Small intestine (tissue), 7 donors: Measurements from ENCODE around the gene UMODL1. TPM values are rescaled to one million over a fixed set of nuclear protein-coding genes. Genes with fewer than 3 reads are reported as not detected.

Experiments
- DNase-seq, 2 donors: peaks; one replicate each; pipeline versions ENCODE4 v3.0.0 to v3.0.0-alpha.2; 2013
- FAIRE-seq: peaks from 2 replicates; lab custom pipeline; 2012; peaks lifted over from hg19 to GRCh38; lab: Jason Lieb, UNC
- H3K27ac ChIP-seq, 3 donors: one replicate each; pipeline ENCODE4 v1.5.1; 2013; ENCODE audit warnings: low read length in 2 of 3, mild to moderate bottlenecking in 2 of 3, control low read depth in 1 of 3, inconsistent platforms in 1 of 3, low read depth in 1 of 3, moderate library complexity in 1 of 3
- H3K27me3 ChIP-seq, 3 donors: one replicate each; pipeline ENCODE4 v1.6.1; 2013; ENCODE audit warnings: low read length in 3 of 3, inconsistent platforms in 1 of 3; ENCODE audit not compliant: control insufficient read depth in 3 of 3, insufficient read depth in 3 of 3
- H3K36me3 ChIP-seq, 3 donors: one replicate each; pipeline ENCODE4 v1.6.1; 2013; ENCODE audit warnings: low read length in 3 of 3, inconsistent platforms in 1 of 3, low read depth in 1 of 3, mild to moderate bottlenecking in 1 of 3, moderate library complexity in 1 of 3; ENCODE audit not compliant: control insufficient read depth in 3 of 3, insufficient read depth in 2 of 3
- H3K4me1 ChIP-seq, 3 donors: one replicate each; pipeline ENCODE4 v1.6.1; 2013; ENCODE audit warnings: low read length in 2 of 3, inconsistent platforms in 1 of 3, low read depth in 1 of 3, mild to moderate bottlenecking in 1 of 3, moderate library complexity in 1 of 3; ENCODE audit not compliant: control insufficient read depth in 3 of 3, insufficient read depth in 2 of 3
- H3K4me3 ChIP-seq, 3 donors: one replicate each; pipeline ENCODE4 v1.5.1; 2013; ENCODE audit warnings: low read length in 3 of 3, control low read depth in 1 of 3, inconsistent platforms in 1 of 3, low read depth in 1 of 3, mild to moderate bottlenecking in 1 of 3, moderate library complexity in 1 of 3
- H3K9me3 ChIP-seq, 2 donors: one replicate each; pipeline ENCODE4 v1.6.1; 2013; ENCODE audit warnings: low read depth in 1 of 2, low read length in 1 of 2; ENCODE audit not compliant: control insufficient read depth in 2 of 2, insufficient read depth in 1 of 2
- WGBS, 3 donors: extraction: QIAGEN DNeasy Blood & Tissue Kit; methylation state at CpG; one replicate each; pipeline ENCODE4 v1.1.7; 2013; 5-methylcytosine and 5-hydroxymethylcytosine counted together
- polyA plus RNA-seq, 4 donors: library from polyadenylated mRNA; stranded (reverse) in 3 of 4; unstranded in 1 of 4; fragments of 200-250 nt in 3 of 4; fragments of 120-200 nt in 1 of 4; gene quantifications; one replicate each; pipeline versions ENCODE4 v1.2.1 to v1.2.3, GENCODE V29; 2013
- donor health status: healthy with polysubstance abuse.
- donor health status: control.
- donor health status: control.
- donor health status: Bipolar disorder and iron deficiency.
- donor health status: healthy.

Gene UMODL1
- polyA plus RNA-seq, 4 donors: 0.43 to 0.67 (median 0.44) TPM; not detected in 1

DNA sequence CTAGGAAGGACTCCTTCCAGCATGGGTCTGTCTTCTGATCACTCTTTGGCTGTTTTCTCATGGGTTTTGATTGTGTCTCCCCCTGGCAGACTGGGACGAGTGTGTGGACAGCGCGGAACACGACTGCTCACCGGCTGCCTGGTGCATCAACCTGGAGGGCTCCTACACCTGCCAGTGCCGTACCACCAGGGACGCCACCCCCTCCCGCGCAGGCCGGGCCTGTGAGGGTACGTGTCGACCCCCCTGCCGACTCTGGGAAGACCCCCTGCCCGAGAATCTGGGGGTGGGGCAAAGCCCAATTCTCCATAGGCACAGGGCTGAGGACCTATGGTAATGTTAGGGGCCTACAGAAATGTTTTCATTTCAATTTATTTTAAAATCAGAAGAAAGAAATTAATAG, 38.4 kb downstream of the UMODL1 start:
- no peak for DNase-seq
- FAIRE-seq: no peak
- Histone ChIP-seq H3K27ac (no peak overlapping the region), H3K4me1 (peaks cover 0 to 27% (median 0%) of the 10 kb centered on the region in 3 donors), H3K9me3 (peaks cover 0 to 5% of the 10 kb centered on the region in 2 donors), H3K27me3 (peaks cover 0 to 2% (median 0%) of the 10 kb centered on the region in 3 donors), H3K4me3 (no peak overlapping the region), H3K36me3 (no peaks in the 10 kb centered on the region)
- 85 to 92% (median 88%) methylated on average over 14 of the region's 14 CpGs for WGBS, 3 donors

DNA sequence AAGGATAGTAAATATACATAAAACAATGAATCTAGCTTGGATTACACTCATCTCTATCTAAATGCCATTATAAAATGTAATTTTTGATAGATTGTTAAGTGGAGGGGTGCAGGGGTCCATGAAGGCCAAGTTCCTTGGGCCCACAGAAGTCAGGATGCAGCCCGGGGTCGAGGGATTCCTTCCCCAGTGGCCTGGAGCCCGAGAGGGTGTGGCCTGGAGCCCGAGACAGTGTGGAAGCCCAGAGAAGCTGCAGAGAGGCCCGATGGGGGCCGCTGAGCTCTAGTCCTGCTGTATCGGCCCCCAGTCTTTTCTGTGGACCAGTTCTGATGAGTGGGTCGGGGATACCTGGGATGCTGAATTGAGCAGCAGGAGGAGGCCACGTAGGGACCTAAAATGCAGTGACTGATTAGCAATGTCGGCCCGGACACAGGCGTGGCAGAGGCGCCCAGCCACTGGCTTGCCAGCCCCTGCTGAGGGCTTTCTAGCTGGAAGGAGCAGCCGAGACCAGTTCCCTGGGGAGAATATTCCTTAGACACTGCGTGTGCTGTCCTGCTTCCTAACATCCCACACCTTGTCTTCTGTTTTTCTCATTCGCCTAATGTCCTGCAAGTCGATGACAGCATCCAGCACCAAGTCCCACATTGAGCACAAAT, 38.9 kb downstream of the UMODL1 start:
- no peak for FAIRE-seq
- WGBS, 3 donors: 63 to 76% (median 75%) methylated on average over 17 of the region's 17 CpGs

GRCh38 chr21:42110691-42111469, 39.8 kb downstream of the UMODL1 start:
- FAIRE-seq: no peak
- no peak overlapping the region for H3K27ac ChIP-seq
- H3K27me3 ChIP-seq: peaks cover 0 to 2% (median 0%) of the 10 kb centered on the region in 3 donors
- no peaks in the 10 kb centered on the region for H3K9me3 ChIP-seq
- H3K4me3 ChIP-seq: no peak overlapping the region
- H3K4me1 ChIP-seq: peaks cover 0 to 13% (median 0%) of the 10 kb centered on the region in 3 donors
- no peak for DNase-seq
- no peaks in the 10 kb centered on the region for H3K36me3 ChIP-seq
- WGBS, 3 donors: 84% methylated on average over 22 to 24 of the region's 24 CpGs

More for the DNA sequence above, 38.9 kb downstream of the UMODL1 start:
- Histone ChIP-seq H3K27ac (no peak overlapping the region), H3K27me3 (peaks cover 0 to 2% (median 0%) of the 10 kb centered on the region in 3 donors), H3K4me3 (no peak overlapping the region), H3K4me1 (peaks cover 0 to 22% (median 0%) of the 10 kb centered on the region in 3 donors), H3K9me3 (peaks cover 0 to 5% of the 10 kb centered on the region in 2 donors), H3K36me3 (no peaks in the 10 kb centered on the region)
- no peak for DNase-seq

DNA sequence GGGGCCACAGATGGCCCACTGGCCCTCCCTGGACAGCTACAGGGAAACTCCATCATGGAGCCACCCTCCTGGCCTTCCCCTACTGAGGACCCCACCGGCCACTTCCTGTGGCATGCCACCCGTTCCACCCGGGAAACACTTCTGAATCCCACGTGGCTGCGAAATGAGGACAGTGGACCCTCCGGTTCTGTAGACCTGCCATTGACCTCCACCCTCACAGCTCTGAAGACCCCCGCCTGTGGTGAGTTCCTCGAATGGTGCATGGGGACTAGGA, 40.3 kb downstream of the UMODL1 start:
- H3K27ac ChIP-seq: no peak overlapping the region
- no peak for DNase-seq
- 85 to 91% (median 88%) methylated on average over 8 of the region's 8 CpGs for WGBS, 3 donors
- no peak for FAIRE-seq
- H3K36me3 ChIP-seq: no peaks in the 10 kb centered on the region
- peaks cover 0 to 2% (median 0%) of the 10 kb centered on the region in 3 donors for H3K27me3 ChIP-seq
- peaks cover 0 to 10% (median 0%) of the 10 kb centered on the region in 3 donors for H3K4me1 ChIP-seq
- no peaks in the 10 kb centered on the region for H3K9me3 ChIP-seq
- no peak overlapping the region for H3K4me3 ChIP-seq

- no peak for FAIRE-seq
- H3K9me3 ChIP-seq: no peaks in the 10 kb centered on the region
- peaks cover 0 to 2% (median 0%) of the 10 kb centered on the region in 3 donors for H3K27me3 ChIP-seq
- no peak overlapping the region for H3K27ac ChIP-seq
- WGBS, 3 donors: 91 to 98% (median 93%) methylated on average over 10 of the region's 10 CpGs
- H3K4me1 ChIP-seq: peaks cover 0 to 10% (median 0%) of the 10 kb centered on the region in 3 donors
- H3K4me3 ChIP-seq: no peak overlapping the region
- DNase-seq: no peak
- no peaks in the 10 kb centered on the region for H3K36me3 ChIP-seq
These were observed 40.7 kb downstream of the UMODL1 start for GRCh38 chr21:42111811-42112210.

GRCh38 chr21:42112238-42112637, 41.1 kb downstream of the UMODL1 start:
- Histone ChIP-seq H3K9me3 (no peaks in the 10 kb centered on the region), H3K36me3 (no peaks in the 10 kb centered on the region), H3K4me3 (no peak overlapping the region), H3K27ac (no peak overlapping the region), H3K27me3 (peaks cover 0 to 2% (median 0%) of the 10 kb centered on the region in 3 donors), H3K4me1 (peaks cover 0 to 10% (median 0%) of the 10 kb centered on the region in 3 donors)
- FAIRE-seq: no peak
- DNase-seq: no peak
- 64 to 84% (median 83%) methylated on average over 1 of the region's 1 CpG for WGBS, 3 donors

DNA sequence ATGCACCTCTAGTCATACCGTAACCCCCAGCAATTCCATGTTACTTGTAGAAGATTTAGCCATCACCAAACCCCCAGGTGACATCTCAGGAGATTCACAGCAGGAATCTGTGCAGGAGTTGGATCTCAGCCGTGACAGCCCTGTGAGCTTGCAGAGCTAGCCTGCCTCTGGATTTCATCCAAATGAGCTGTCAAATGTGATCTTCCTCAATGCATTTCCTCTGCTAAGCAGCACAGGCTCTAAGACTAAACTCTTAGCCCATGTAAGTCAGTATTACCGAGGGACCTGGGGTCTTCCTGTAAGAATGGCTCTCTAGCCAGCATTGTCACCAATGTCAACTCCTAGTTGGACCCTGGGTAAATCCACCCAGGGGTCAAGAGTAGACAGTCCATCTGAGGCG, 41.7 kb downstream of the UMODL1 start:
- Histone ChIP-seq H3K4me3 (no peak overlapping the region), H3K36me3 (no peaks in the 10 kb centered on the region), H3K4me1 (peaks cover 0 to 5% (median 0%) of the 10 kb centered on the region in 3 donors), H3K27ac (no peak overlapping the region), H3K9me3 (no peaks in the 10 kb centered on the region), H3K27me3 (peaks cover 0 to 2% (median 0%) of the 10 kb centered on the region in 3 donors)
- 65 to 84% (median 82%) methylated on average over 4 of the region's 4 CpGs for WGBS, 3 donors
- no peak for FAIRE-seq
- no peak for DNase-seq

DNA sequence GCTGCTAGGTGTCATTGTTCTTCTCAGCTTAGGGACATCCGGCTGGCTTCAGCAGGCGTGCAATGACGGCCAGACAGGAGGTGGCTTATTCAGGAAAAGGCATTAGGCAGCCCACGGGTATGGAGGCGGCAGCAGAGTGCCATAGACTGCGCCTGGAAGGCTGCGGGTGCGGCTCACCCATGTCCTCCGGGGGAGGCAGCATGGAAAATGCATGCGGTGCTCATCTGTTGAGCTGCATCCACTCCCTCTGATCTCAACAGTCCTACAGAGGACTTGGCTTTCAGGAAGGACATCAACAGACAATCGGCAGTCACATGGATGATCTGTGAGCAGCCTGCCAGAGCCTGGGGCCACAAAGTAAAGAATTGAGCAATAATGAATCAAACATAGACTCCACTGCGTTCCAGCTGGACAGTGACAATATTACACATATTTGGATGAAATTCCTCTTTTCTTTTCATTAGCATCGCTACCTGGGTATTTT, 42.9 kb downstream of the UMODL1 start:
- FAIRE-seq: no peak

More for the DNA sequence above, 42.9 kb downstream of the UMODL1 start:
- Histone ChIP-seq H3K9me3 (no peaks in the 10 kb centered on the region), H3K27ac (no peak overlapping the region), H3K27me3 (peaks cover 0 to 2% (median 0%) of the 10 kb centered on the region in 3 donors), H3K4me3 (no peak overlapping the region), H3K4me1 (no peaks in the 10 kb centered on the region), H3K36me3 (no peaks in the 10 kb centered on the region)
- WGBS, 3 donors: 77 to 93% (median 85%) methylated on average over 13 of the region's 13 CpGs
- no peak for DNase-seq
